ENCODE data around the gene NAV2. TPM values are rescaled to one million over a fixed set of nuclear protein-coding genes. Genes with fewer than 3 reads are reported as not detected.
"Not testable (repeated sequence)": the region's sequence is repeated elsewhere in the genome, so short reads cannot be mapped to it uniquely, and the experiment has no call there.

Gene NAV2
- total RNA-seq, 4 donors from 2014 or later, result 19.2 to 34.7 (median 25.8) TPM

DNA sequence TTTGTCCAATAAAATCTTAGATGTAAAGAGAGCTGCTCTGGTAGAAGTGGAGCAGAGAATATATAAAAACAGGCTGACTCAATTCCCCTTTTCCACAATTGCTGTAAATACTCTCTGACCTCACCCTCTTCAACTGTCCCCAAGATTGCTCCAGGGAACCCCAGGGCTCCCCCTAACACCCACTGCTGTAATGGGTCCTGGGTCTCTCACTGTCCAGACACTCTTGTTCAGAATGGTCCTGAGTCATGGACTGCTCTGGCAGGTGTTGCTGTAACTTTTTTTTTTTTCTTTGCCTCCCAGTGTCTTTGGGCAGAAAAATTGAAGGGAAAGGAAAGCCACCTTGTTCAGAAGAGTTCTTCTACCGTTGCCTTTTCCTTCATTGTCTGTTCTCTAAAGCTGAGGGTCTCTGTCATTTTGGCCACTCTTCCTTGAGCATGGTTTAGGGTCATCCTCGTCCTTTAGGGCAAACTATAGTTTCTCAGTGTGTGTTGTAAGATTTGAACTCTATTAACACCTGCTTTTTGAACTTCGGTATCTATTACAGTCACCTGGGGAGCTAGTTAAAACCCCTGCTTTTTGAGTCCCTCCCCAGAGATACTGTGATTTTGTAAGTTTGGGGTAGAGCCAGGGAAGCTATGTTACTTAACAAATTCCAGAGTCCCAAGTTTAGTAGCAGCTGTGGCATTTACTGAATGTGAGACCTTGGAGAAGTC, 209.5 kb downstream of the NAV2 start:
- peaks cover 0 to 39% (median 9%) of the 10 kb centered on the region in 4 donors for H3K4me1 ChIP-seq
- no peaks in the 10 kb centered on the region for H3K27me3 ChIP-seq
- 90 to 98% methylated on average over 3 of the region's 3 CpGs for WGBS, 2 donors
- DNase-seq (ENCODE audit: low spot score in 2 of 2), result no peak
- H3K36me3 ChIP-seq, result peaks cover 0 to 4% (median 0%) of the 10 kb centered on the region in 3 donors
- TF ChIP-seq EP300 (IDR thresholded peaks at IDR 0.05) (no peak), CTCF (IDR thresholded peaks at IDR 0.05) (no peak), POLR2A (IDR thresholded peaks at IDR 0.05) (no peak)
- H3K9me3 ChIP-seq, result no peaks in the 10 kb centered on the region
- H3K4me3 ChIP-seq, result no peak overlapping the region
- no peak overlapping the region for H3K27ac ChIP-seq

GRCh38 chr11:19922689-19923035, 210.0 kb downstream of the NAV2 start:
- DNase-seq (ENCODE audit: low spot score in 2 of 2), result no peak
- 93 to 94% methylated on average over 3 of the region's 3 CpGs for WGBS, 2 donors
- no peaks in the 10 kb centered on the region for H3K9me3 ChIP-seq
- H3K27ac ChIP-seq, result no peak overlapping the region
- no peak for TF ChIP-seq POLR2A (IDR thresholded peaks at IDR 0.05)
- no peak for TF ChIP-seq CTCF (IDR thresholded peaks at IDR 0.05)
- TF ChIP-seq EP300 (IDR thresholded peaks at IDR 0.05), result no peak
- H3K27me3 ChIP-seq, result no peaks in the 10 kb centered on the region
- no peak overlapping the region for H3K4me3 ChIP-seq
- no peaks in the 10 kb centered on the region for H3K36me3 ChIP-seq
- peaks cover 0 to 39% (median 9%) of the 10 kb centered on the region in 4 donors for H3K4me1 ChIP-seq

- Histone ChIP-seq H3K27me3 (no peaks in the 10 kb centered on the region), H3K4me3 (no peak overlapping the region), H3K27ac (no peak overlapping the region), H3K36me3 (no peaks in the 10 kb centered on the region), H3K9me3 (no peaks in the 10 kb centered on the region), H3K4me1 (peaks cover 0 to 37% (median 9%) of the 10 kb centered on the region in 4 donors)
- WGBS, 2 donors, result 84 to 85% methylated on average over 1 of the region's 1 CpG
- no peak for DNase-seq (ENCODE audit: low spot score in 2 of 2)
- TF ChIP-seq POLR2A (IDR thresholded peaks at IDR 0.05), result no peak
Observed at GRCh38 chr11:19923626-19924025, 211.0 kb downstream of the NAV2 start.

- H3K27me3 ChIP-seq, result no peaks in the 10 kb centered on the region
- no peak for TF ChIP-seq CTCF (IDR thresholded peaks at IDR 0.05)
- TF ChIP-seq POLR2A (IDR thresholded peaks at IDR 0.05), result no peak
- no peak for TF ChIP-seq EP300 (IDR thresholded peaks at IDR 0.05)
- peaks cover 0 to 30% (median 9%) of the 10 kb centered on the region in 4 donors for H3K4me1 ChIP-seq
- no peak overlapping the region for H3K27ac ChIP-seq
- no peak for DNase-seq (ENCODE audit: low spot score in 2 of 2)
- WGBS, 2 donors, result 36 to 40% methylated on average over 1 of the region's 1 CpG
- H3K9me3 ChIP-seq, result no peaks in the 10 kb centered on the region
- no peaks in the 10 kb centered on the region for H3K36me3 ChIP-seq
- H3K4me3 ChIP-seq, result no peak overlapping the region
Observed at GRCh38 chr11:19924311-19924710, 211.7 kb downstream of the NAV2 start.

DNA sequence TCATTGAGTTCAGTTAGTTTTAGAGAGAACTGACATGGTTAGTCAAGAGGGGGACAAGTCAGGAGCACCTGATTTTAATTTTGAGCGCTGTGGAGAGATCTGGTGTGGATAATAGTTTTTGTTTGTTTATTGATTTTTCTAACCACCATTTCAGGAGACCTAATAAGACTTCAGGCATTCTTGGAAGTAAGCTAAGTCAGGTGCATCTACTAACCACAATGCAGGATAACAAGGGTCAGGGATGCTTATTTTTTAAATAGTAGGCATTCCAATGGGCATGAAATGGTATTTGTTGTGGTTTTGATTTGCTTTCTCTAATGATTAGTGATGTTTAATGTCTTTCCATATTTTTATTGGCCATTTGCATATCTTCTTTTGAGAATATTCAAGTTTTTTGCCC, 212.1 kb downstream of the NAV2 start:
- Histone ChIP-seq H3K36me3 (no peaks in the 10 kb centered on the region), H3K27ac (no peak overlapping the region), H3K4me3 (no peak overlapping the region), H3K9me3 (no peaks in the 10 kb centered on the region), H3K27me3 (no peaks in the 10 kb centered on the region), H3K4me1 (peaks cover 0 to 26% (median 8%) of the 10 kb centered on the region in 4 donors)
- TF ChIP-seq CTCF (IDR thresholded peaks at IDR 0.05) (no peak), POLR2A (IDR thresholded peaks at IDR 0.05) (no peak), EP300 (IDR thresholded peaks at IDR 0.05) (no peak)
- WGBS, 2 donors, result 0 to 55% methylated on average over 1 of the region's 1 CpG
- DNase-seq (ENCODE audit: low spot score in 2 of 2), result no peak

- H3K27me3 ChIP-seq; H3K4me3 ChIP-seq; H3K9me3 ChIP-seq; DNase-seq (ENCODE audit: low spot score in 2 of 2); H3K27ac ChIP-seq; H3K36me3 ChIP-seq: not testable (repeated sequence)
- peaks cover 0 to 21% (median 0%) of the 10 kb centered on the region in 4 donors for H3K4me1 ChIP-seq
- WGBS, 2 donors, result 83% methylated on average over 2 of the region's 2 CpGs
Observed at GRCh38 chr11:19927403-19927802, 214.8 kb downstream of the NAV2 start.
